ENCODE results near the gene IGSF21. TPM values are rescaled to one million over a fixed set of nuclear protein-coding genes. Genes with fewer than 3 reads are reported as not detected.

The IGSF21 gene
- total RNA-seq, 1 experiment from 2014 or later = not detected

DNA sequence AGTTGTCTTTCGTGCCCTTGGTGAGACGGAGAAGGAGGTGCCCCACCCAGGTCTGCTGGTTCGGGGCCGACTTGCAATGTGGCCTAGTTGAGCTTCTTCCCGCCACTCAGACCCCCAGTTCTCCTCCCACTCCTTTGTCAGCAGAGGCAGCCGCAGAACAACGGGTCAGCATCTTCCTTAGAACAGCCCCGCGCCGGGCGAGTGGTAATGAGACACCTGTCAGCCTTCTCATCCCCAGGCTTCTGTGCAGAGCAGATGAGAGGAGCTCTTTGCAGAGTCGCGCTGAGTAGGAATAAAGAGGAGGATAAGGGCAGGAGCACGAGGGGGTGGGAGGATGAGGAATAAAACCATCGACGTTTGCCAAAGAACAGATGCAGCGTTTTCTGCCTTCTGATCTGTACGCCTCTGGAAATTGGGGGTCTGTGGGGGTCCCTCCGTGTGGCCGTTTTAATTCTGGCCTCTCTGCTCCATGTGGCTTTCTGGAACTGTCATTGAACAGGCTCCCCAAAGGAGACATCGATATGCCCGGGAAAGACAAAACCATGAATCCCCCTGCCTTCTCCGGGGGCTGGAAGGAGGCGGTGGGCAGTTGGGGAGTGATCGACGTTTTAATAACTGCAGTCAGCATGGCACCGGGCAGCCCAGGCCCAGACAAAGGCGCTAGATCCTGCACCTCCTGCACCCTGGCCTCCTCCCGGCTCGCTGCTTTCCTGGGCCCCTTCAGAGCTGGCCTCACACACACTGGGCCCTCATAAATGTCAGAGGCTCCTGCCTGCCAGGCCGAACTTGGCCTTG lies 27.5 kb upstream of the IGSF21 start:
- Mint-ChIP-seq H3K36me3 (ENCODE audit: insufficient read depth, unreplicated experiment) (no peaks in the 10 kb centered on the region), H3K27me3 (ENCODE audit: insufficient read depth, unreplicated experiment) (peaks cover 18% of the 10 kb centered on the region), H3K4me3 (ENCODE audit: unreplicated experiment) (no peak overlapping the region), H3K9me3 (ENCODE audit: unreplicated experiment) (no peaks in the 10 kb centered on the region), H3K27ac (ENCODE audit: low read depth, unreplicated experiment) (no peak overlapping the region), H3K4me1 (ENCODE audit: insufficient read depth, unreplicated experiment) (no peaks in the 10 kb centered on the region)
- DNase-seq (ENCODE audit: unreplicated experiment) = no peak
- no TSS peak for BruUV-seq (replicated peaks)
- TF ChIP-seq CTCF (IDR thresholded peaks at IDR 0.05; ENCODE audit: unreplicated experiment) = no peak
- POLR2A ChIA-PET = no interaction called here
- intact Hi-C loops (cut with micrococcal nuclease) = no loop called here
- CTCF ChIA-PET = no interaction called here

GRCh38 chr1:18085387-18086074 lies 22.1 kb upstream of the IGSF21 start:
- DNase-seq (ENCODE audit: unreplicated experiment) = no peak
- H3K9me3 Mint-ChIP-seq (ENCODE audit: unreplicated experiment) = no peaks in the 10 kb centered on the region
- peaks cover 16% of the 10 kb centered on the region for H3K27me3 Mint-ChIP-seq (ENCODE audit: insufficient read depth, unreplicated experiment)
- TF ChIP-seq CTCF (IDR thresholded peaks at IDR 0.05; ENCODE audit: unreplicated experiment) = no peak
- CTCF ChIA-PET = interaction anchor here (0.6 to 1.5 kb wide), 3 partner anchors 15 to 252 kb away, joined by 3 to 4 read pairs (median 4); no protein-coding TSS in a partner anchor
- intact Hi-C loops (cut with micrococcal nuclease) = no loop called here
- POLR2A ChIA-PET = no interaction called here
- BruUV-seq (replicated peaks) = no TSS peak
- H3K4me3 Mint-ChIP-seq (ENCODE audit: unreplicated experiment) = no peak overlapping the region
- no peaks in the 10 kb centered on the region for H3K36me3 Mint-ChIP-seq (ENCODE audit: insufficient read depth, unreplicated experiment)
- H3K27ac Mint-ChIP-seq (ENCODE audit: low read depth, unreplicated experiment) = no peak overlapping the region
- no peaks in the 10 kb centered on the region for H3K4me1 Mint-ChIP-seq (ENCODE audit: insufficient read depth, unreplicated experiment)

DNA sequence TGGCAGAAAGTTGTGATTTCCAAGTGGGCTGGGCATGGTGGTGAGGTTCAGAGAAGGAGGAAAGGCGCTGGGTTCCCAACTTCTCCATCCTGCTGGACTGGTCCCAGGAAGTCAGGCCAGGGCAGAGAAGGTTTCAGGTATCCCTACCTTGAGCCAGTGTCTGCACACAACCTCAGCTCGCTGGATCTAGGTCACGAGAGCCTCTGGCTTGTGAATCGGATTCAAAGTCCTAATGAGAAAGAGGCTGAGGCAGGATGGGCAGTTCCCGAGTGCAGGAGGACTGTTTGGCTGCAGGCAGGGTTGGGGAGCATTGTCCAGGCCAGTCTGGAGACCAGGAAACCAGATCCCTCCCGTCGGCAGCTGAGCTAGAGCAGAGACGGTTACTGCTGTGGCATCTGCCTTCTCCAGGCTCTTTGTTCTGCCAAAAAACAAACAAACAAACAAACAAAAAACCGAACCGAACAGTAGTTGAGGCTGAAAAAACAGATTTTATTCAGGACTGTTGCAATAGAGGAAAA lies 19.5 kb upstream of the IGSF21 start:
- CTCF ChIA-PET = no interaction called here
- no peak for TF ChIP-seq CTCF (IDR thresholded peaks at IDR 0.05; ENCODE audit: unreplicated experiment)
- POLR2A ChIA-PET = no interaction called here
- Mint-ChIP-seq H3K36me3 (ENCODE audit: insufficient read depth, unreplicated experiment) (no peaks in the 10 kb centered on the region), H3K4me1 (ENCODE audit: insufficient read depth, unreplicated experiment) (peaks cover 10% of the 10 kb centered on the region), H3K9me3 (ENCODE audit: unreplicated experiment) (no peaks in the 10 kb centered on the region), H3K27me3 (ENCODE audit: insufficient read depth, unreplicated experiment) (peaks cover 25% of the 10 kb centered on the region), H3K4me3 (ENCODE audit: unreplicated experiment) (no peak overlapping the region), H3K27ac (ENCODE audit: low read depth, unreplicated experiment) (no peak overlapping the region)
- intact Hi-C loops (cut with micrococcal nuclease) = no loop called here
- DNase-seq (ENCODE audit: unreplicated experiment) = no peak
- no TSS peak for BruUV-seq (replicated peaks)

GRCh38 chr1:18089488-18089887 lies 18.1 kb upstream of the IGSF21 start:
- peaks cover 10% of the 10 kb centered on the region for H3K4me1 Mint-ChIP-seq (ENCODE audit: insufficient read depth, unreplicated experiment)
- intact Hi-C loops (cut with micrococcal nuclease) = no loop called here
- ChIA-PET POLR2A (no interaction called here), CTCF (no interaction called here)
- TF ChIP-seq CTCF (IDR thresholded peaks at IDR 0.05; ENCODE audit: unreplicated experiment) = no peak
- DNase-seq (ENCODE audit: unreplicated experiment) = no peak
- H3K4me3 Mint-ChIP-seq (ENCODE audit: unreplicated experiment) = no peak overlapping the region
- no peaks in the 10 kb centered on the region for H3K9me3 Mint-ChIP-seq (ENCODE audit: unreplicated experiment)
- no peaks in the 10 kb centered on the region for H3K36me3 Mint-ChIP-seq (ENCODE audit: insufficient read depth, unreplicated experiment)
- BruUV-seq (replicated peaks) = no TSS peak
- no peak overlapping the region for H3K27ac Mint-ChIP-seq (ENCODE audit: low read depth, unreplicated experiment)
- peaks cover 25% of the 10 kb centered on the region for H3K27me3 Mint-ChIP-seq (ENCODE audit: insufficient read depth, unreplicated experiment)
